A549 (cell line): ENCODE data around the gene CTCF. TPM values are rescaled to one million over a fixed set of nuclear protein-coding genes. Genes with fewer than 3 reads are reported as not detected.

Experiments used
- ATAC-seq, 2 experiments: fragments of 200-7000 bp in 1 of 2; fragments of >200 bp in 1 of 2; cut with Nextera tagmentation in 1 of 2; cut with Tn5 transposase in 1 of 2; 3 replicates each; pipeline versions ENCODE4 v1.8.0 to v1.9.1; 2018 to 2020; ENCODE audit warnings: mild to moderate bottlenecking in 1 of 2, moderate library complexity in 1 of 2
- CTCF ChIA-PET: fragments of 300-600 bp; sonication (Branson Sonifier 250); formaldehyde crosslinking; extraction: SDS; loops from one replicate; lab custom pipeline; 2021; ENCODE audit warnings: antibody characterized with exemption, inconsistent platforms; lab: Yijun Ruan, JAX
- POLR2A ChIA-PET: fragments of 350-600 bp; formaldehyde crosslinking; extraction: SDS; loops from one replicate; lab custom pipeline; 2021; ENCODE audit warnings: antibody characterized with exemption, inconsistent platforms; lab: Yijun Ruan, JAX
- DNase-seq, 2 experiments: peaks; one replicate each; pipeline versions ENCODE4 v3.0.0 to v3.0.0-alpha.2; 2011 to 2016; ENCODE audit warnings: low read depth in 1 of 2, low spot score in 1 of 2
- FAIRE-seq: peaks from 2 replicates; lab custom pipeline; 2011; peaks lifted over from hg19 to GRCh38; lab: Jason Lieb, UNC
- H3K27ac ChIP-seq, 2 experiments: fragments of >200 bp; sonication (Bioruptor Twin); formaldehyde crosslinking; 3 replicates each; pipeline ENCODE4 v1.5.1; 2016 to 2017
- H3K4me1 ChIP-seq: fragments of >200 bp; sonication (Bioruptor Twin); formaldehyde crosslinking; 3 replicates; pipeline ENCODE4 v1.6.1; 2016
- H3K4me2 ChIP-seq: fragments of >200 bp; sonication (Bioruptor Twin); formaldehyde crosslinking; 3 replicates; pipeline ENCODE4 v1.6.1; 2016
- H3K4me3 ChIP-seq: fragments of >200 bp; sonication (Bioruptor Twin); formaldehyde crosslinking; 3 replicates; pipeline ENCODE4 v1.5.1; 2016
- H3K9me3 ChIP-seq: fragments of >200 bp; sonication (Bioruptor Twin); formaldehyde crosslinking; 3 replicates; pipeline ENCODE4 v1.6.1; 2016
- CBX8 ChIP-seq: fragments of 200-600 bp; sonication (generic); IDR thresholded peaks from 2 replicates; pipeline ENCODE4 v1.6.1; 2016
- CHD2 ChIP-seq: fragments of 150-350 bp; IDR thresholded peaks from 2 replicates; pipeline ENCODE4 v1.6.1; 2014; ENCODE audit warnings: low read length; ENCODE audit not compliant: partially characterized antibody
- EHF ChIP-seq: fragments of 250-450 bp; sonication (Bioruptor Pico); IDR thresholded peaks from 2 replicates; pipeline ENCODE4 v1.5.0; 2020; ENCODE audit warnings: mild to moderate bottlenecking
- FOSB ChIP-seq: fragments of 250-450 bp; sonication (Bioruptor Pico); IDR thresholded peaks from 2 replicates; pipeline ENCODE4 v1.5.0; 2020; ENCODE audit warnings: mild to moderate bottlenecking, moderate library complexity
- FOSL2 ChIP-seq, 2 experiments: fragments of 450-650 bp in 1 of 2; fragments of >200 bp in 1 of 2; sonication (Bioruptor Twin) in 1 of 2; formaldehyde crosslinking; IDR thresholded peaks; 2 replicates each; pipeline versions ENCODE4 v1.5.0 to v1.6.1; 2016 to 2020; ENCODE audit warnings: mild to moderate bottlenecking in 1 of 2, moderate library complexity in 1 of 2
- GATA3 ChIP-seq: IDR thresholded peaks from 2 replicates; pipeline ENCODE4 v1.6.1; 2012; ENCODE audit warnings: borderline replicate concordance
- HOXA7 ChIP-seq: fragments of 250-450 bp; sonication (Bioruptor Pico); IDR thresholded peaks from 2 replicates; pipeline ENCODE4 v1.5.0; 2020; ENCODE audit warnings: mild to moderate bottlenecking, moderate library complexity
- HOXB13 ChIP-seq: fragments of 250-450 bp; sonication (Bioruptor Pico); IDR thresholded peaks from 2 replicates; pipeline ENCODE4 v1.5.0; 2020; ENCODE audit warnings: low read depth, mild to moderate bottlenecking, moderate library complexity
- HOXB5 ChIP-seq: fragments of 250-450 bp; sonication (Bioruptor Pico); IDR thresholded peaks from 2 replicates; pipeline ENCODE4 v1.5.0; 2020; ENCODE audit warnings: mild to moderate bottlenecking, moderate library complexity
- KDM5A ChIP-seq: fragments of 200-600 bp; sonication (generic); IDR thresholded peaks from 2 replicates; pipeline ENCODE4 v1.6.1; 2016; ENCODE audit warnings: antibody characterized with exemption, mild to moderate bottlenecking
- MAFK ChIP-seq: fragments of 450-650 bp; IDR thresholded peaks from 2 replicates; pipeline ENCODE4 v1.6.1; 2014; ENCODE audit not compliant: partially characterized antibody
- NFE2L2 ChIP-seq: fragments of 150-350 bp; conservative IDR thresholded peaks from 2 replicates; pipeline ENCODE4 v1.6.1; 2014; ENCODE audit warnings: low read length
- PHF8 ChIP-seq: fragments of 200-600 bp; sonication (generic); IDR thresholded peaks from 2 replicates; pipeline ENCODE4 v1.6.1; 2016; ENCODE audit warnings: low read depth, mild to moderate bottlenecking, antibody characterized with exemption, moderate library complexity, borderline replicate concordance
- POLR2A ChIP-seq: IDR thresholded peaks from 2 replicates; pipeline ENCODE4 v1.6.1; 2012; ENCODE audit warnings: mild to moderate bottlenecking, low read length
- RARB ChIP-seq: fragments of 250-450 bp; sonication (Bioruptor Pico); IDR thresholded peaks from 2 replicates; pipeline ENCODE4 v1.8.0; 2021; ENCODE audit warnings: mild to moderate bottlenecking, moderate library complexity
- RFX5 ChIP-seq: fragments of 450-650 bp; IDR thresholded peaks from 2 replicates; pipeline ENCODE4 v1.7.1; 2014; ENCODE audit warnings: antibody characterized with exemption, mild to moderate bottlenecking, moderate library complexity
- SMC3 ChIP-seq: fragments of >200 bp; sonication (Bioruptor Twin); formaldehyde crosslinking; IDR thresholded peaks from 3 replicates; pipeline ENCODE4 v1.6.1; 2018; ENCODE audit warnings: inconsistent platforms
- TFCP2L1 ChIP-seq: fragments of 250-450 bp; sonication (Bioruptor Pico); IDR thresholded peaks from 2 replicates; pipeline ENCODE4 v1.5.0; 2021; ENCODE audit warnings: mild to moderate bottlenecking
- TP53 ChIP-seq: fragments of 250-450 bp; sonication (Bioruptor Pico); IDR thresholded peaks from 2 replicates; pipeline ENCODE4 v1.5.0; 2021; ENCODE audit warnings: mild to moderate bottlenecking, moderate library complexity
- WGBS: methylation state at CpG from one replicate; pipeline ENCODE4 v1.1.6; 2017; ENCODE audit errors: missing lambda C conversion rate; 5-methylcytosine and 5-hydroxymethylcytosine counted together
- polyA plus RNA-seq, 4 experiments: library from polyadenylated mRNA; depleted of rRNA in 3 of 4; stranded (reverse); fragments of >200 nt; fragmentation: RNase III in 1 of 4; extraction: RNeasy Plus Mini Kit Qiagen cat#74134 plus additional on column Dnase treatment in 1 of 4; gene quantifications; 2 replicates in 3 of 4; 3 replicates in 1 of 4; pipeline ENCODE4 v1.2.3, GENCODE V29; 2011 to 2017
- TF ChIP-seq, protein P1 (sequence below): fragments of 250-450 bp; sonication (Bioruptor Pico); IDR thresholded peaks from 2 replicates; pipeline ENCODE4 v1.5.0; 2021; ENCODE audit warnings: mild to moderate bottlenecking, moderate library complexity, borderline replicate concordance
- TF ChIP-seq, protein P2 (sequence below): fragments of >200 bp; sonication (Bioruptor Twin); formaldehyde crosslinking; IDR thresholded peaks from 2 replicates; pipeline ENCODE4 v1.6.1; 2016
- TF ChIP-seq, protein P3 (sequence below): IDR thresholded peaks from 2 replicates; pipeline ENCODE4 v1.6.1; 2012; ENCODE audit warnings: low read depth, borderline replicate concordance
- TF ChIP-seq, protein P4 (sequence below): IDR thresholded peaks from 2 replicates; pipeline ENCODE4 v1.6.1; 2012
- TF ChIP-seq, protein P5 (sequence below): fragments of 200-600 bp; sonication (generic); IDR thresholded peaks from 2 replicates; pipeline ENCODE4 v1.6.1; 2016; ENCODE audit warnings: antibody characterized with exemption, mild to moderate bottlenecking, moderate library complexity

CTCF gene
- polyA plus RNA-seq, 2 of the 4 experiments (the other 2 are of a cell fraction): 42.5 to 58.4 TPM

DNA sequence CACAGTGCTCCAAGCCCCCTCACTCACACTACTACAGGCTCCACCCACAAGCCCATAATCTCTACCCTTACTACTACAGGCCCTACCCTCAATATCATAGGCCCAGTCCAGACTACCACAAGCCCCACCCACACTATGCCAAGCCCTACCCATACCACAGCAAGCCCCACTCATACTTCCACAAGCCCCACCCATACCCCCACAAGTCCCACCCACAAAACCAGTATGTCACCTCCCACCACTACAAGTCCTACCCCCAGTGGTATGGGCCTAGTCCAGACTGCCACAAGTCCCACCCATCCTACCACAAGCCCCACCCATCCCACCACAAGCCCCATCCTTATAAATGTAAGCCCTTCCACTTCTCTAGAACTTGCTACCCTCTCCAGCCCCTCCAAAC, 19.9 kb upstream of the CTCF start:
- FAIRE-seq: no peak
- TF ChIP-seq, protein P1, sequence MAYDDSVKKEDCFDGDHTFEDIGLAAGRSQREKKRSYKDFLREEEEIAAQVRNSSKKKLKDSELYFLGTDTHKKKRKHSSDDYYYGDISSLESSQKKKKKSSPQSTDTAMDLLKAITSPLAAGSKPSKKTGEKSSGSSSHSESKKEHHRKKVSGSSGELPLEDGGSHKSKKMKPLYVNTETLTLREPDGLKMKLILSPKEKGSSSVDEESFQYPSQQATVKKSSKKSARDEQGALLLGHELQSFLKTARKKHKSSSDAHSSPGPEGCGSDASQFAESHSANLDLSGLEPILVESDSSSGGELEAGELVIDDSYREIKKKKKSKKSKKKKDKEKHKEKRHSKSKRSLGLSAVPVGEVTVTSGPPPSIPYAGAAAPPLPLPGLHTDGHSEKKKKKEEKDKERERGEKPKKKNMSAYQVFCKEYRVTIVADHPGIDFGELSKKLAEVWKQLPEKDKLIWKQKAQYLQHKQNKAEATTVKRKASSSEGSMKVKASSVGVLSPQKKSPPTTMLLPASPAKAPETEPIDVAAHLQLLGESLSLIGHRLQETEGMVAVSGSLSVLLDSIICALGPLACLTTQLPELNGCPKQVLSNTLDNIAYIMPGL (CRISPR knock-in tag): no peak
- TF ChIP-seq PHF8 (no peak), POLR2A (no peak), CBX8 (no peak), NFE2L2 (no peak), RARB (CRISPR knock-in tag) (no peak), HOXB13 (CRISPR knock-in tag) (no peak), HOXA7 (CRISPR knock-in tag) (no peak)
- TF ChIP-seq, protein P2, sequence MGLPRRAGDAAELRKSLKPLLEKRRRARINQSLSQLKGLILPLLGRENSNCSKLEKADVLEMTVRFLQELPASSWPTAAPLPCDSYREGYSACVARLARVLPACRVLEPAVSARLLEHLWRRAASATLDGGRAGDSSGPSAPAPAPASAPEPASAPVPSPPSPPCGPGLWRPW: no peak
- H3K4me2 ChIP-seq: no peak overlapping the region
- POLR2A ChIA-PET: no interaction called here
- DNase-seq: peak; percentile 83 to 86
- H3K9me3 ChIP-seq: no peaks in the 10 kb centered on the region
- peaks cover 9% of the 10 kb centered on the region; the same call in 1 of the 3 replicates for H3K4me1 ChIP-seq
- no peak overlapping the region for H3K4me3 ChIP-seq
- peak; percentile 44 to 81 for ATAC-seq
- no peak overlapping the region for H3K27ac ChIP-seq
- CTCF ChIA-PET: interaction anchor here (10.3 to 22.1 kb wide), 2 partner anchors 20 to 101 kb away, joined by 188 to 301 read pairs; partner anchors contain the start of gene CARMIL2

DNA sequence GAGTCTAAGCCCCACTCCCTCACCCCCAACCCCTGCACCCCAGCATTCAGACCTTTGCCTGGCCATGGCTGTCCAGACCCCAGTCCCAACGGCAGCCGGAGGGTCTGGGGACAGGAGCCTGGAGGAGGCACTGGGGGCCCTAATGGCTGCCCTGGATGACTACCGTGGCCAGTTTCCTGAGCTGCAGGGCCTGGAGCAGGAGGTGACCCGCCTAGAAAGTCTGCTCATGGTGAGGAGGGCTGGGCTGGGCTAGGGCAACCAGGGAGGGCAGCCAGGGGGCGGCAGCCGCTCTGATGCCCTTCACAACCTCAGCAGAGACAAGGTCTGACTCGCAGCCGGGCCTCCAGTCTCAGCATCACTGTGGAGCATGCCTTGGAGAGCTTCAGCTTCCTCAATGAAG, 19.3 kb upstream of the CTCF start:
- CTCF ChIA-PET: interaction anchor here (1.6 to 22.1 kb wide), 6 partner anchors 10 to 100 kb away, joined by 5 to 301 read pairs (median 68); partner anchors contain the start of genes ATP6V0D1, CARMIL2, CTCF and RIPOR1
- POLR2A ChIA-PET: no interaction called here

More for the DNA sequence above, 19.3 kb upstream of the CTCF start:
- H3K4me2 ChIP-seq: no peak overlapping the region
- DNase-seq: no peak
- TF ChIP-seq RFX5: no peak
- no peak for TF ChIP-seq KDM5A
- TF ChIP-seq SMC3: no peak
- no peak for TF ChIP-seq MAFK
- TF ChIP-seq NFE2L2: no peak
- TF ChIP-seq HOXB5 (CRISPR knock-in tag): no peak
- TF ChIP-seq TFCP2L1 (CRISPR knock-in tag): no peak
- TF ChIP-seq TP53 (CRISPR knock-in tag): no peak
- TF ChIP-seq, protein P3, sequence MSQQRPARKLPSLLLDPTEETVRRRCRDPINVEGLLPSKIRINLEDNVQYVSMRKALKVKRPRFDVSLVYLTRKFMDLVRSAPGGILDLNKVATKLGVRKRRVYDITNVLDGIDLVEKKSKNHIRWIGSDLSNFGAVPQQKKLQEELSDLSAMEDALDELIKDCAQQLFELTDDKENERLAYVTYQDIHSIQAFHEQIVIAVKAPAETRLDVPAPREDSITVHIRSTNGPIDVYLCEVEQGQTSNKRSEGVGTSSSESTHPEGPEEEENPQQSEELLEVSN: no peak
- TF ChIP-seq FOSB (CRISPR knock-in tag): no peak
- TF ChIP-seq, protein P4, sequence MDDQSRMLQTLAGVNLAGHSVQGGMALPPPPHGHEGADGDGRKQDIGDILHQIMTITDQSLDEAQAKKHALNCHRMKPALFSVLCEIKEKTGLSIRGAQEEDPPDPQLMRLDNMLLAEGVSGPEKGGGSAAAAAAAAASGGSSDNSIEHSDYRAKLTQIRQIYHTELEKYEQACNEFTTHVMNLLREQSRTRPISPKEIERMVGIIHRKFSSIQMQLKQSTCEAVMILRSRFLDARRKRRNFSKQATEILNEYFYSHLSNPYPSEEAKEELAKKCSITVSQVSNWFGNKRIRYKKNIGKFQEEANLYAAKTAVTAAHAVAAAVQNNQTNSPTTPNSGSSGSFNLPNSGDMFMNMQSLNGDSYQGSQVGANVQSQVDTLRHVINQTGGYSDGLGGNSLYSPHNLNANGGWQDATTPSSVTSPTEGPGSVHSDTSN: no peak
- no peak for TF ChIP-seq RARB (CRISPR knock-in tag)
- TF ChIP-seq, protein P5, sequence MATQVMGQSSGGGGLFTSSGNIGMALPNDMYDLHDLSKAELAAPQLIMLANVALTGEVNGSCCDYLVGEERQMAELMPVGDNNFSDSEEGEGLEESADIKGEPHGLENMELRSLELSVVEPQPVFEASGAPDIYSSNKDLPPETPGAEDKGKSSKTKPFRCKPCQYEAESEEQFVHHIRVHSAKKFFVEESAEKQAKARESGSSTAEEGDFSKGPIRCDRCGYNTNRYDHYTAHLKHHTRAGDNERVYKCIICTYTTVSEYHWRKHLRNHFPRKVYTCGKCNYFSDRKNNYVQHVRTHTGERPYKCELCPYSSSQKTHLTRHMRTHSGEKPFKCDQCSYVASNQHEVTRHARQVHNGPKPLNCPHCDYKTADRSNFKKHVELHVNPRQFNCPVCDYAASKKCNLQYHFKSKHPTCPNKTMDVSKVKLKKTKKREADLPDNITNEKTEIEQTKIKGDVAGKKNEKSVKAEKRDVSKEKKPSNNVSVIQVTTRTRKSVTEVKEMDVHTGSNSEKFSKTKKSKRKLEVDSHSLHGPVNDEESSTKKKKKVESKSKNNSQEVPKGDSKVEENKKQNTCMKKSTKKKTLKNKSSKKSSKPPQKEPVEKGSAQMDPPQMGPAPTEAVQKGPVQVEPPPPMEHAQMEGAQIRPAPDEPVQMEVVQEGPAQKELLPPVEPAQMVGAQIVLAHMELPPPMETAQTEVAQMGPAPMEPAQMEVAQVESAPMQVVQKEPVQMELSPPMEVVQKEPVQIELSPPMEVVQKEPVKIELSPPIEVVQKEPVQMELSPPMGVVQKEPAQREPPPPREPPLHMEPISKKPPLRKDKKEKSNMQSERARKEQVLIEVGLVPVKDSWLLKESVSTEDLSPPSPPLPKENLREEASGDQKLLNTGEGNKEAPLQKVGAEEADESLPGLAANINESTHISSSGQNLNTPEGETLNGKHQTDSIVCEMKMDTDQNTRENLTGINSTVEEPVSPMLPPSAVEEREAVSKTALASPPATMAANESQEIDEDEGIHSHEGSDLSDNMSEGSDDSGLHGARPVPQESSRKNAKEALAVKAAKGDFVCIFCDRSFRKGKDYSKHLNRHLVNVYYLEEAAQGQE: no peak
- TF ChIP-seq FOSL2 (IDR thresholded peaks at IDR 0.05): no peak
- TF ChIP-seq FOSL2 (CRISPR knock-in tag; IDR thresholded peaks at IDR 0.05): no peak
- TF ChIP-seq, protein P2: no peak
- TF ChIP-seq EHF: no peak
- no peak for TF ChIP-seq CHD2
- no peak for TF ChIP-seq GATA3
- TF ChIP-seq, all 56 proteins: peak for 0
- H3K9me3 ChIP-seq: no peaks in the 10 kb centered on the region
- 94% methylated on average over 3 of the region's 8 CpGs for WGBS
- H3K4me1 ChIP-seq: peaks cover 9% of the 10 kb centered on the region; the same call in 1 of the 3 replicates
- no peak overlapping the region for H3K4me3 ChIP-seq
- H3K27ac ChIP-seq: no peak overlapping the region
- ATAC-seq (no peak), FAIRE-seq (no peak)
